ENCODE data around the gene PPP1R7. TPM values are rescaled to one million over a fixed set of nuclear protein-coding genes. Genes with fewer than 3 reads are reported as not detected.

Gene PPP1R7
- total RNA-seq, 1 experiment from 2014 or later: 49.1 TPM

DNA sequence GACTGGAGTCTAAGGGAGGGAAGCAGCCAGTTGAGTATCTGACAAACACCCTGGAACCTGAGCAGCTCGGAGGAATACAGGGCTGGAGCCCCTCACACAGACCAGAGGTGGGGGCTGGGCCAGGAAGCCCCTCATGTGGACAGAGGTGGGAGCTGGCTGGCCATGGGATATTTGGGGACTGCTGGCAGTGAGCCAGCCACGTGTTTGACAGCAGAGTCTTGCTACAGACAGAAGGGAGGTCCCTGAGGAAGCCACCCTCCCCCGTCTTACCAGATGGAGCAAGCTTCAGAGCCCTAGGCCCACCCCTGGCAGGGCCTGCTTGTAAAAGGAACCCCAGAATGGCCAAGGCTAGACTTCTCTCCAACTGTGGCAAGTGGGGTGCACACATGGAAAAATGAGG lies 44.6 kb upstream of the PPP1R7 start:
- Mint-ChIP-seq H3K4me3 (no peak overlapping the region), H3K4me1 (peaks cover 5% of the 10 kb centered on the region), H3K36me3 (no peaks in the 10 kb centered on the region; the same call in 1 of the 2 replicates), H3K27me3 (ENCODE audit: low read depth) (no peaks in the 10 kb centered on the region), H3K27ac (no peak overlapping the region), H3K9me3 (no peaks in the 10 kb centered on the region)
- ATAC-seq (no peak), DNase-seq (ENCODE audit: low spot score) (no peak)
- ChIA-PET CTCF (no interaction called here), POLR2A (no interaction called here)
- TF ChIP-seq SP1 (CRISPR knock-in tag; conservative IDR thresholded peaks at IDR 0.05) (no peak), CDX4 (CRISPR knock-in tag; IDR thresholded peaks at IDR 0.05; ENCODE audit: borderline replicate concordance) (no peak), MLX (CRISPR knock-in tag; IDR thresholded peaks at IDR 0.05) (no peak), OVOL2 (CRISPR knock-in tag; IDR thresholded peaks at IDR 0.05; ENCODE audit: borderline replicate concordance) (no peak), ATF6 (CRISPR knock-in tag; IDR thresholded peaks at IDR 0.05) (no peak)
- TF ChIP-seq, protein P1, sequence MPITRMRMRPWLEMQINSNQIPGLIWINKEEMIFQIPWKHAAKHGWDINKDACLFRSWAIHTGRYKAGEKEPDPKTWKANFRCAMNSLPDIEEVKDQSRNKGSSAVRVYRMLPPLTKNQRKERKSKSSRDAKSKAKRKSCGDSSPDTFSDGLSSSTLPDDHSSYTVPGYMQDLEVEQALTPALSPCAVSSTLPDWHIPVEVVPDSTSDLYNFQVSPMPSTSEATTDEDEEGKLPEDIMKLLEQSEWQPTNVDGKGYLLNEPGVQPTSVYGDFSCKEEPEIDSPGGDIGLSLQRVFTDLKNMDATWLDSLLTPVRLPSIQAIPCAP (CRISPR knock-in tag; IDR thresholded peaks at IDR 0.05): no peak

DNA sequence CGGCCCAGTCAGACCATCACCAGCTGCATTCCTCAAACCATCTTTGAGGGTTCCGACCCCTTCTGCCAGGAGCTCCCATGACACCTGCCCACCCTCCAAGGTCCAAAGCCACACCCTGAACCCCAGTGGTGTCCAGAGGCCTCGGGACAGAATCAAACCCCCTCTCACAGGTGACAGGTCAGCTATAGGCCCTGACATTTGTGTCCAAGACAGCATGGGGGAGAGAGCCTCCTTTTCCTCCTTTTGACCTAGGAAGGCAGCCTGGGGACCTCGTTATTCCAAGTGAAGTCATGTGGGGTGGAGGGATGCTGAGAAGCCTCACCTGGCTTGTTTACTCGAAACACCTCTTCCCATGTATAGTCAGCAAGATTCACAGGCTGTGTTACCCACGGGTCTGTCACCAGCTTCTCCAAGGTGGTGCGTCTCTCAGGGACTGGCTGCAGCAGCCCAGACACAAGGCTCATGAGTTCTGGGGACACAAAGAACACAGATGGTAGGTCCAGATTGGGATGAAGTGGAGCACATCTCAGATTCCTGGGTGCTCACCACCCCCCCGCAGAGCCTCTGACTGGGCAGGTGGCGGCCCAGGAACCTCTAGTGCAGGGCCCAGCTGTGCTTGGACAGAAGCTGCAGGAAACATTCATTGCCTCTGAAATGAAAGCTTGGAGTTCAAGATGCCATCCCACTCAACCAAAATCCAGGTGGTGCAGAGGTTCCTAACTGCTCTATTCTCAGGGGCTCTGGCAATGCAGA lies 43.1 kb upstream of the PPP1R7 start:
- Mint-ChIP-seq H3K4me3 (no peak overlapping the region), H3K27ac (no peak overlapping the region), H3K36me3 (peaks cover 9% of the 10 kb centered on the region; the same call in 1 of the 2 replicates), H3K27me3 (ENCODE audit: low read depth) (no peaks in the 10 kb centered on the region), H3K9me3 (no peaks in the 10 kb centered on the region), H3K4me1 (peaks cover 5% of the 10 kb centered on the region)
- CTCF ChIA-PET: no interaction called here
- POLR2A ChIA-PET: no interaction called here
- no peak for ATAC-seq
- DNase-seq (ENCODE audit: low spot score): no peak
- TF ChIP-seq RORB (CRISPR knock-in tag; IDR thresholded peaks at IDR 0.05) (no peak), GRHL2 (CRISPR knock-in tag; IDR thresholded peaks at IDR 0.05; ENCODE audit: insufficient replicate concordance, severe bottlenecking) (no peak), ATF3 (CRISPR knock-in tag; conservative IDR thresholded peaks at IDR 0.05) (no peak), ATF6 (CRISPR knock-in tag; IDR thresholded peaks at IDR 0.05) (no peak), ZNF317 (CRISPR knock-in tag; IDR thresholded peaks at IDR 0.05; ENCODE audit: borderline replicate concordance, low read depth) (no peak), ZNF263 (CRISPR knock-in tag; IDR thresholded peaks at IDR 0.05; ENCODE audit: low read depth) (no peak), SMAD4 (CRISPR knock-in tag; IDR thresholded peaks at IDR 0.05) (no peak), NR2C2 (CRISPR knock-in tag; IDR thresholded peaks at IDR 0.05) (no peak), ETV6 (CRISPR knock-in tag; IDR thresholded peaks at IDR 0.05) (no peak), EMX1 (CRISPR knock-in tag; IDR thresholded peaks at IDR 0.05) (no peak), KAT7 (CRISPR knock-in tag; IDR thresholded peaks at IDR 0.05; ENCODE audit: borderline replicate concordance) (no peak), TEAD1 (CRISPR knock-in tag; IDR thresholded peaks at IDR 0.05) (no peak), CREM (CRISPR knock-in tag; IDR thresholded peaks at IDR 0.05) (no peak), ZNF532 (CRISPR knock-in tag; IDR thresholded peaks at IDR 0.05; ENCODE audit: borderline replicate concordance) (no peak)
- TF ChIP-seq, protein P2, sequence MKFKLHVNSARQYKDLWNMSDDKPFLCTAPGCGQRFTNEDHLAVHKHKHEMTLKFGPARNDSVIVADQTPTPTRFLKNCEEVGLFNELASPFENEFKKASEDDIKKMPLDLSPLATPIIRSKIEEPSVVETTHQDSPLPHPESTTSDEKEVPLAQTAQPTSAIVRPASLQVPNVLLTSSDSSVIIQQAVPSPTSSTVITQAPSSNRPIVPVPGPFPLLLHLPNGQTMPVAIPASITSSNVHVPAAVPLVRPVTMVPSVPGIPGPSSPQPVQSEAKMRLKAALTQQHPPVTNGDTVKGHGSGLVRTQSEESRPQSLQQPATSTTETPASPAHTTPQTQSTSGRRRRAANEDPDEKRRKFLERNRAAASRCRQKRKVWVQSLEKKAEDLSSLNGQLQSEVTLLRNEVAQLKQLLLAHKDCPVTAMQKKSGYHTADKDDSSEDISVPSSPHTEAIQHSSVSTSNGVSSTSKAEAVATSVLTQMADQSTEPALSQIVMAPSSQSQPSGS (CRISPR knock-in tag; IDR thresholded peaks at IDR 0.05; ENCODE audit: borderline replicate concordance, low read depth): no peak
- TF ChIP-seq, protein P3, sequence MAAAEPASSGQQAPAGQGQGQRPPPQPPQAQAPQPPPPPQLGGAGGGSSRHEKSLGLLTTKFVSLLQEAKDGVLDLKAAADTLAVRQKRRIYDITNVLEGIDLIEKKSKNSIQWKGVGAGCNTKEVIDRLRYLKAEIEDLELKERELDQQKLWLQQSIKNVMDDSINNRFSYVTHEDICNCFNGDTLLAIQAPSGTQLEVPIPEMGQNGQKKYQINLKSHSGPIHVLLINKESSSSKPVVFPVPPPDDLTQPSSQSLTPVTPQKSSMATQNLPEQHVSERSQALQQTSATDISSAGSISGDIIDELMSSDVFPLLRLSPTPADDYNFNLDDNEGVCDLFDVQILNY (CRISPR knock-in tag; IDR thresholded peaks at IDR 0.05): no peak

All from WTC11 (cell line).